HG03460 (cell line): Measurements from ENCODE around the gene TTLL9.

ENCODE experiments used
- ATAC-seq: cut with Tn5 transposase; IDR thresholded peaks from one replicate; pipeline ENCODE4 v1.9.1; 2021; ENCODE audit not compliant: unreplicated experiment

The TTLL9 gene

DNA sequence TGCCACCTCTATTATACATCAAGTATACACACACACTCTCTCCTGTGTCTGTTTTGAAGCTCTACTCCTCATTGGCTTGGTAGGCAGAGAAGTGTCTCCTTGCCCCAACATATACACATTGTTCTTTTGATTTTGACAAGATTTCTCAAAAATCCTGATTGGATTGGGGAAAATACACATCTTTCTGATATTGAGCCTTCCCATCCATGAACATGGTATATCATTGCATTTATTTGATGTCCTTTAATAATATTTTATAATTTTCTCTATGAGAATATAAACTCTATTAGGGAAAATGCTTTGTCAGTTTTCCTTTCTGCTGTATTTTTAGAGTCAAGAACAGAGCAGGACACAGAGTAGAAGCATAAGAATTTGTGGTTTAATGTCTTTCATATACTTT is 7.2 kb downstream of the TTLL9 start:
- no peak for ATAC-seq

DNA sequence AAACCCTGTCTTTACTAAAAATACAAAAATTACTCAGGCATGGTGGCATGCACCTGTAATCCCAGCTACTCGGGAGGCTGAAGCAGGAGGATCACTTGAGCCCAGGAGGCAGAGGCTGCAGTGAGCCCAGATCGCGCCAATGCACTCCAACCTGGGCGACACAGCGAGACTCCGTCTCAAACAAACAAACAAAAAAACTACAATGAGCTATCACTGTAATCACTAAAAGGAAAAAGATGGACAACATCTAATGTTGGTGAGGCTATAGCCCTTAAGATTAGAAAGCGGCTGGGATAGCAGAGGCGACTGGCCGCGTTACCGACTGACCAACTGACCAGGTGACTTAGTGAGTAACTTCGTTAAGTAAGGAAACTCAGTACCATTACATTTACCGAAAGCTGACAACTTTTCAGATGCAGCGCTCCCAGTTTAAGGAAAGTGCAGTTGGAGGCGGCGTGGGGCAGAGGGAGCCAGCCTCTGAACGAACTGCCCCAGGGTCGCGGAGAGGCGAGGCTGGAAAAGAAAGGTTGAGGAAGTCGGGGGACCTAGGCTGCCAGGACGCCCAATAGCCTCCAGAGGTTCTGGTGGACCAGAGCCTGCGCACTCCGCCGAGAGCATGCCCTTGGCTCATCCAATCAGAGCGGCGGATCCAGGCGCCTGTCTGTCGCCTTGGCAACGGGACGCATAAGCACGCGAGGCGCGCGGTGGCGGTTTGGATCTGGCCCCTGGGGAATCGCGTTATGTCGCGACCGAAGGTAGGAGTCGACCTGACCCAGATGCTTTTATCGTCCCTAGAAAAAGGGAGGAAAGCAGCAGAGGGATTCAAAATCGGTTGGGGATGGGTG is 8.9 kb downstream of the TTLL9 start:
- ATAC-seq: peak; percentile 81

DNA sequence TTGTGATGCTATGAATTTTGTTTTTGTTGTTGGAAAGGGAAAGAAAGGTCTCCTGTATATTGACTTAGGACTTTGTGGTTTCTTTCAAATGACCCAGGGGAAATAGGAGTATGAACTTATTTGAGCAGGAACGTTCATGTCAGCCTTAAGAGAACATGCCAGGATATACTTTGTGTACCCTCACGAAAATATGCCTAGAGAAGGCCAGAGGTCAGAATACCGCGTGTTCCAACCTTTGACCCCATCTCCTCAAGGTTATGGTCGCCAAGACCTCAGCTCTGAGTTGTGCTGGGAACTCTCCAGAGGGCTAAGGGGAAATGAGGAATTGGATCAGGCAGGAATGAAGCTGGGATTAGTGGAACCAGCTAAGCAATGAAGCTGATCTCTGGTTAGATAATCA is 11.5 kb downstream of the TTLL9 start:
- ATAC-seq: no peak

DNA sequence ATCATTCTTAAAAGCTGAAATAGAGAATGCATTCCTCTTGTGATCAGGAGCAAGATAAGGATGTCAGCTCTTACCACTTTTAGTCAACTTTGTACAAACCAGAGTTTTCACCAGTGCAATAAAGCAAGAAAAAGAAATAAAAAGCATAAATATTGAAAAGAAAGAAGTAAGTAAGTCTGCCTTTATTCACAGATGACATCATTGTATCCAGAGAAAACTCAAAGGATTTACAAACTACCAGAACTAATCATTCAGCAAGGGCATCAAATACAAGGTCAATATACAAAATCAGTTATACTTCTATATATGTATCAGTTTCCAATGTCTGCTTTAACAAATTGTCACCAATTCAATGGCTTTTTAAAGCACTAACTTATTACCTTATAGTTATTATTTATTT is 13.4 kb downstream of the TTLL9 start:
- no peak for ATAC-seq

DNA sequence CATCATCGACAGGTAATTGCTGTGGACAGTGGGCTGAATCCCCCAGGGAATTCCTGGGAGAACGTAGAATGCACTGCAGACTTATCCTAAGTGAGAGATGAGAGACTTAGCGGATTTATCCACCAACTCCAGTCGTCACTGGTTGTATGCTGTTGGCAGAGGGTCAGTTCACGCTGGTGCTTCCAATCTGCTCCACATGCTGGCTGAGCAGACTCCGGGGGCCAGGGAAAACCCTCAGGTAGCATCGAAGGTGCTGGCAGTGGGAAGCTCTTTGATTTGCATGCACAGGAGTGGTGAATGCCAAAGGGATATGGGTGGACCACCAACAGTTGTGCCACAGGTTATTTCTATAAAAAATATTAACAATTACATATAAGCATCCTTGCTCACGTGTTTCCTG is 20.2 kb downstream of the TTLL9 start:
- no peak for ATAC-seq

DNA sequence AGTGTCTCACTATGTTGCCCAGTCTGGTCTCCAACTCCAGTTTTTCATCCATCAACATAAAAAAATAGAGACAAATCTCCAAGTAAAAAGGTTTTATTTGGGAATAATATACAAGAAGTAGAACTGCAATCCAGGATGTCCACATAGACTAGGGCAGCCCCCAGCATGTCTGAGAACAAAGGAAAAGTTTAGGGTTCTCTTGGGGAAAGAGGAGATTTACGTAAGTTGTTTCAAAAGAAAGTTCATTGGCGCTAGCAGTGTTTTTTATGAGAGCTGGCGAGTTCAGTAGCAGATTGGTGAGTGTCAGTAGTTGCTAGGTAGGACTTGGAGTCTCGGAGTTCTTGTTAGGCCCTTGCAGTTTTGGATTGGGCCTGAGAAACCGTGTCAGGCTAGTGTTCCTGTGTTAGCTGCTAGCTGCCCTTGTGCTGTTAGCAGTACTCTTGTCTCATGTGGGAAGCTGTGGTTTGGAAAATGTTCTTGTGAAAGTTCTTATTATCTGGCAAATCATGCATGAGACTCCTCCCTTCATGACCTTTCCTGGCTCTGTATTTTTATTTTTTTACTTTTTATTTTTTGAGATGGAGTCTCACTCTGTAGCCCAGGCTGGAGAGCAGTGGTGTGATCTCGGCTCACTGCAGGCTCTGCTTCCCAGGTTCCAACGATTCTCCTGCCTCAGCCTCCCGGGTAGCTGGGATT is 24.7 kb downstream of the TTLL9 start:
- ATAC-seq: peak; percentile 96

DNA sequence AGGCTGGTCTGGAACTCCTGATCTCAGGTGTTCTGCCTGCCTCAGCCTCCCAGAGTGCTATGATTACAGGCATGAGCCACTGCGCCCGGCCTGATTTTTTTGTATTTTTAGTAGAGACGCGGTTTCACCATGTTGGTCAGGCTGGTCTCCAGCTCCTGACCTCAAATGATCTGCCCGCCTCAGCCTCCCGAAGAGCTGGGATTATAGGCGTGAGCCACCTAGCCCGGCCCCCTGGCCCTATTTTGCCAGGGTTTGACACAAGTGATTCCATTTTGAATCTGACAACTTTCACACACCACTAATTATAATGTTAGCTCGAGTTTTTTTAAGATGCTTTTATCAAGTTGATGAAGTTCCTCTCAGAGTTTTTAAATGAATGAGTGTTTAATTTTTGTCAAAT is 25.6 kb downstream of the TTLL9 start:
- no peak for ATAC-seq

DNA sequence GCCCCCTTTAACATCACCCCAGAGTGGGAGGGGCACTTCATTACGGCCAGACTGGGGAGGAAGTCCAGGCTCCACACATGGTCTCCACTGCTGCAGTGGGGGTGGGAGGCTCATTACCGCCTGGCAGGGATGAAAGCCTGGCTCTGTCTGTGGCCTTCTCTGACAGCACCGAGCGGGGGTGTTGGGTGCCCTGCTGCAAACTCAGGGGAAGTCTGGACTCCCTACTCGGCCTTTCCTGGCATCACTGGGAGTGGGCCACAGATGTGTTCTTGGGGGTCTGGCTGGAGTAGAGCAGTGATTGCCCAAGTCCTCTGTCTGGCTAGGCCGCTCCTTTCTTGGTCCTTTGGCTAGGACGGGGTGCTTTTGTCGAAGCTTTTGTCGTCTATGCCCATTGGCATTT is 27.1 kb downstream of the TTLL9 start:
- no peak for ATAC-seq

DNA sequence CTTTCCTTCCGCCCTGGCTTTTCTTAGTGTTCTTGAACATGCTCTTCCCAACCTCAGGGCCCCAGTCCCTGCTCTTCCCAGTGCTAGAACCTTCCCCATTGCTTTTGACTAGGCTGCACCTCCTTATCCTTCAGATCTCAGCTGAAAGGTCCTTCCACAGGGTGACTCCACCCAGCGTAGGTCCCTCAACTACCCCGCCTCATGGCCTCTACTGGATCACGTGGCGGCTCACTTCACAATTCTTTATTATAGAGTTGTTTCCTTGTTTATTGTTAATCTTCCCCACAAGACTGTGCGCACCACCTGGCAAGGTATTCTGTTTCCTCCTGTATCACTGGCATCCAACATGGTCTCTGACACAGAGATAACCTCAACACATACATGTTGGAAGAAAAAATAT is 31.2 kb downstream of the TTLL9 start:
- ATAC-seq: no peak

DNA sequence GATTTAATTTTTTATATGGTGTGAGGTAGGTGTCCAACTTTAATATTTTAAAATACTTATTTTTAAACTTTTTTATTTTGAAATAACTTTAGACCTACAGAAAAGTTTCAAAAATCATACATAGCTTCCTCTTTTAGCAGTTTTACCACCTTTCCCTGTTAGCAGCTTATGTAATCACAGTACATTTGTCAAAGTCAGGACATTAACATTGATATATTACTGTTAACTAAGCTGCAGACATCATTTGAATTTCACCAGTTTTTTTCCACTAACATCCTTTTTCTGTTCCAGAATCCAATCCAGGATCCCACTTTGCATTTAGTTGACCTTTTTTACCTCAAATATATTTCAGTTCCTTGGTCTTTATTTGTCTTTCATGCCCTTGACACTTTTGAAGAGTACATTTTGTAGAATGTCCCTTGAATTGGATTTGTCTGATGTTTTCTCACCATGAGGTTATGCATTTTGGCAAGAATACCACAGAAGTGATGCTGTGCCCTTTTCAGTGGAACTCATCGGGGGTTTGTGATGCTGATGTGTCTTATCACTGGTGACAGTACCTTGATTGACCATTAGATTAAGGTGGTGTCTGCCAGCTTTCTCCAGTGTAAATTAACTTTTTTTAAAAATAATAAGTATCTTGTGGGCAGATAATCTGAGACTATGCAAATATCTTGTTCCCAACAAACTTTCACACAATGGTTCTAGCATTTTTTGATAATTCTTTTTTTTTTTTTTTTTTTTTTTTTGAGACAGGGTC is 33.4 kb downstream of the TTLL9 start:
- no peak for ATAC-seq

DNA sequence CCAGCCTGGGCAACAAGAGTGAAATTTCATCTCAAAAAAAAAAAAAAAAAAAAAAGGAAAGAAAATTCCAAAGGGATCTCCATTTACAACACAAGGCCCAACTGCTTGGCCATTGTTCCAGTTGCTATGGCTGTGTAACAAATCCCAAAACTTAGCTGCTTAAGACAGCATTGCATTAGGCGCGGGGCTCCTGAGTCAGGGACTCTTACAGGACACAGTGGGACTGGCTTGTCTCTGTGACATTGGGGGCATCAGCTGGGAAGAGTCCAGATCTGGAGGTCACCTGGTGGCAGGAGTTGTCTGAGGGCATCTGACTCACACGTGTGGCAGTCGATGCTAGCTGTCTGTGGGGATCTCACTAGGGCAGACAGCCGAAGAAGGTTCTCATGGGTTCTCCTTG is 35.6 kb downstream of the TTLL9 start:
- ATAC-seq: no peak

DNA sequence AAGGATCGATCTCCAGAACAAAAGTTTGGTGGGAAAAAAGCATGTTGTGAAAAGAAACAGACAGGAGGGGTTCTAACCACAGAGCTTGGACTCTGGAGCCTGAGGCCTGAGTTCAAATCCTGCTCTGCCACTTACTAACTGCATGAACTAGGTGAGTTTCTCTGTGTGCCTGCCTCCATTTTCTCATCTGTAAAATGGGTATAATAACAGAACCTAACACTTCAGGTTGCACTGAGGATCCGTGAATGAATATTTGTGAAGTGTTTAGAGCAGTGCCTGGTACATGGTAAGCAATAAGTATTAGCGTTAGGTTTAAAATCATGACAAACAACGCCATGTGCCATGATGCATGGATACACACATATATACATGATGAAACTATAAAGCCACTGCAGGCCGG is 36.6 kb downstream of the TTLL9 start:
- ATAC-seq: no peak

DNA sequence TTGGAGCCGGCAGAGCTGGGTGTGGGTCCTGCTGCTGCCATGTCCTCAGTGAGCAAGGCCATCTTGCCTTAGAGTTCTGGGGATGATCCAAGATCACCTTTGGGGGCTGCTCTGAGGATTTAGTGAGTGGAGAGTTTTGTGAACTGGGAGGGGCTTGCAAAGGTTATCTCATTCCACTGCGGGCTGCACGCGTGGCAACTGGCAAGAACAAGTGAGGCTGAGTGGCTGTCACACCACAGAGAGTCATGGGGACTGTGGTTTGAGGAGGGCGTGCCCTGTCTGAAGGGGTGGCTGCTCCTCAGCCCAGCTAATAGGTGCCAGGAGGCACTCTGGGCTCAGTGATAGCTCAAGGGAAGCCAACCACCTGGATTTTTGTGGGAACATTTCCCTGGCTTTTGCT is 37.6 kb downstream of the TTLL9 start:
- ATAC-seq: no peak

DNA sequence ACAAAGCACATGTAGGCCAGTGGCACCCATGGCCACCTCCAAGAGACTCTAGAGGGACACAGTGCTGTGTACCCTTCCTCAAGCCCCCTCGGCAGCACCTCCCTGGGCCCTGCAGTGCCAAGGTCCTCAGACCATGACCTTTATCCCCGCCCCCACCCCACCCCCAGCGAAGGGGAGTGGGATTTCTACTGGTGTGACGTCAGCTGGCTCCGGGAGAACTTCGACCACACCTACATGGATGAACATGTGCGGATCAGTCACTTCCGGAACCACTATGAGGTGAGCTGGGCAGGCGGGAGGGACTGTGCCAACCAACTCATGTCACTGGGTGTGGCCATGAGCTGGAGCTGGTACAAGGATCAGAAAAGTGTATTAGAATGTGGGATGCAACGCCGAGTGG is 38.0 kb downstream of the TTLL9 start:
- no peak for ATAC-seq

DNA sequence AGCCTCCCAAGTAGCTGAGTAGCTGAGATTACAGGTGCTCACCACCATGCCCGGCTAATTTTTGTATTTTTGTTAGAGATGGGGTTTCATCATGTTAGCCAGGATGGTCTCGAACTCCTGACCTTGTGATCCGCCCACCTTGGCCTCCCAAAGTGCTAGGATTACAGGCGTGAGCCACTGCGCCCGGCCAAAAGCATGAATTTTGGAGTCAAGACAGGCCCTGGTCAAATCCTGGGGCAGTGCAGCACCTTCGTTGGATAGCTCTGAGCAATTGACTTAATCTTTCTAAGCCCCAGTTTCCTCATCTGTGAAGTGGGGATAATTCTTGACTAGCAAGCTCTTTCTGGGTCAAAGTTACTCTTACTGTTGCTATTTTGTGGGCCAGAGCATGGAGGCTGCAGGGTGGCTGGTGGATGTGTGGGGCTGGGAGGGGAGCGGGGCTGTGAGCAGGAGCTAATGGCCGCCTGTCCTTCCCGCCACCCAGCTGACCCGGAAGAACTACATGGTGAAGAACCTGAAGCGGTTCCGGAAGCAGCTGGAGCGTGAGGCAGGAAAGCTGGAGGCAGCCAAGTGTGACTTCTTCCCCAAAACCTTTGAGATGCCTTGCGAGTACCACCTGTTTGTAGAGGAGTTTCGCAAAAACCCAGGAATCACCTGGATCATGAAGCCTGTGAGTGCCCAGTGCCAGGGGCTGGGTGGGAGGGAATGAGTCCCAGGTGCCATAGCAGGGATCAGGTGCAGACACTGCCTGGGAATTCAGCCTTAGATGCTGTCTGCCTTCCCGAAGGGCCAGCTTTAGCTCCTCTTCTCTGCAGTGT is 39.0 kb downstream of the TTLL9 start:
- no peak for ATAC-seq

DNA sequence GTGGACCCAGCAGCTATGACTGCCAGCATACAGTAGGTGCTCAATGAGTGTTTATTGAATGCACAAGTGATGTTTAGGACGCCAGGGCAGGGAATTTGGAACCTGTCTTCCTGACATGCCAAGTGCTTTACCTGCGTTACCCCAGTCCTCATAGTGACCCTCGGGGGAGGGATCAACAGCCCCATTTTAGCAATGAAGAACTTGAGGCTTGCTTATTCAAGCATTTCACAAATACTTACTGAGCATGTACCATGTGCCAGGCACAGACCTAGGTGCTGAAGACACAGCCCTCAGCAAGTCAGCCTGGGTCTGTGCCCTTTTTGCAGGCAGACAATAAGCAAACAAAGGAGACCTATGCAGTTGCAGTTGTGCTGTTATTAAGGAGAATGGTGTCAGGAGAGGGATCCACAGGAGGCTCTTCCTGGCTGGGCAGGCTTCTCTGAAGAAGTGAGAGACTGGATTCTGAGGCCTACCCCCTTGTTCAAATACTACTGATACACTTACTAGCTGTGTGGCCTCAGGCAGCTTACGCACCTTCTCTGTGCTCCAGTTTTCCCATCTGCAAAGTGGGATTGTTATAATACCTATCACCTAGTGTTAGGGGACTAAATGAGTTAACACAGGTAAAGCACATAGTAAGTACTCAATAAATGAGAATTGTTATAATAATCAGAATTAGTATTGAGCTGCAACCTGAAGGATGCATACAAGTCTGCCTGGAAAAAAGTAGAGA is 39.8 kb downstream of the TTLL9 start:
- no peak for ATAC-seq

DNA sequence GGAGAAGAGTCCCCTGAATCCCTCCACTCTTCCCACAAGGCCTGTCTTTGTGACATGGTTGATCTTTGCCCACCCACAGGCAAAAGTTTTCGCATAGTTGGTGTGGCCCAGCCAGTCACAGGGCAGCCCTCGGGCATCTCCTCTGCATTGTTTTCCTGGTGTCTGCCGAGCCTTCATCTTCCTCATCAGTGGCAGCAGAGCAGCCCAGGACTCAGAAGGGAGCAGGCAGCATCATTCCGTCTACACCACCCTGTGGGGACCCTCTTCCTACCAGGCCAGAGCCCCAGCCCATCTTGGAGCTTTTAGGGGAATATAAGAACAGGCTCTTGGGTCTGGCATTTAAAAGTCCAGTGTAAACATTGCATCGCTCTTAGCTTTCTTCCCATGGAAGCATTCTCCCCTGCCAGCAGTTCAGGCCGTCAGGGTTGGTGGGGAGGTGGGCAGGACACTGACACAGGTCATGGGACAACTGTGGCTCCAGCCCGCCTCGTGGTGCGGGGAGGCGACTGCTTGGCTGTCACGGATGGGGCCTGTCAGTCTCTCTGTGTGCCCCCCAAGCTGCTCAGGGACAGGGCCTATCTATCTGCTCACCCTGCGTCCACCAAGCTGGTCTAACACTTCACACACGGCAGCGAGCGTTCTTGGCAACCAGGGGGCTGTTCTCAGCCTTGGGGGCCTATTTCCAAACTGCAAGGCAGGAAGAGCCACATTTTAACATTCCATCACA is 43.2 kb downstream of the TTLL9 start:
- ATAC-seq: no peak

DNA sequence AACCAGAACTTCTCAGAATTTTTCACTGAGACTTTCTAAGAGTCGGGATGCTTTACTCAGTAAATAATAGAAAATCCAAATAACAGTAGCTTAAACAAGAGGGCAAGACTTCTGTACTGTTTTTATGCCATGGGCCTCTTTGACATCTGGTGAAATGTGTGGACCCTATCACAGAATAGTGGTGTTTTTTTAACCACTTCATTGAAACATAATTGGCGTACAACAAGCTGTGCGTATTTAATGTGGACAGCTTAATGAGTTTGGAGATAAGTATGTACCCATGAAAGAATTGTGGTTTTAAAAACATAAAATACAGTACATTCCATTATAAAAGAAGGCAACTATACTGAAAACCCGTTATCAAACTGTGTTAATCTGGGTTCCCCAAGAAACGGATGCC is 43.7 kb downstream of the TTLL9 start:
- no peak for ATAC-seq

DNA sequence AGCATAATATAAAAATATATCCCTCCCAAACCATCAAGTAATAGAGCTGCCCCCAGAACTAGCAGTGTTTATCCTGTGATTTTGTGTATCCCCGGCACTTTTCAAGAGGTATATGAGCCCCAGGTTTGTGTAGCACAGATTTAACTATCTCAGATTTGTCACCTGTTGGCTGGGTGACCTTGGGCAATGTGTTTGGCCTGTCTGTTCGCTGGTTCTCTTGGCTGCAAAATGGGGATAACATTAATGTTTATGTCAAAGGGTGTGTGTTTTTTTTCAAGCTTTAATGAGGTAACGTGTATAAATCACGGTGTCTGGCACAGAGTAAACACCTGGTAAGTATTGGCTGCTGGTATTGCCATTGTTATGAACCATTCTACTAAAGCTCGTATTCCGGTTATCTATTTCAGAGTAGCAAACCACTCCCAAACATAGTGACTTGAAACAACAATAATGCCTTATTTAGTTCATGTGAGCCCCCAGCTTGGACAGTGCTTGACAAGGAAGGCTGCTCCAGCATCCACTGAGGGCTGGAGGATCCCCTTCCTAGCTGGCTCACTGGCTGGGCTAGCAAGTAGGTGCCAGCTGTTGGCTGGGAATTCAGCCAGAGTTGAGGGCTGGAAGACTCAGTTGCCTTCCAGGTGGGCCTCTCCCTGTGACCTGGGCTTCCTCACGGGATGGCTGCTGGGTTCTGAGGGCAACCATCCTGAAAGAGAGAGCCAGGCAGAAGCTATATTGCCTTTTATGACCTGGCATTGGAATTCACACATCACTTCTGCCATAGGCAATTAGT is 45.3 kb downstream of the TTLL9 start:
- no peak for ATAC-seq
